ENCODE results near the gene TNXB.
"Not testable (repeated sequence)": the region's sequence is repeated elsewhere in the genome, so short reads cannot be mapped to it uniquely, and the experiment has no call there.

DNA sequence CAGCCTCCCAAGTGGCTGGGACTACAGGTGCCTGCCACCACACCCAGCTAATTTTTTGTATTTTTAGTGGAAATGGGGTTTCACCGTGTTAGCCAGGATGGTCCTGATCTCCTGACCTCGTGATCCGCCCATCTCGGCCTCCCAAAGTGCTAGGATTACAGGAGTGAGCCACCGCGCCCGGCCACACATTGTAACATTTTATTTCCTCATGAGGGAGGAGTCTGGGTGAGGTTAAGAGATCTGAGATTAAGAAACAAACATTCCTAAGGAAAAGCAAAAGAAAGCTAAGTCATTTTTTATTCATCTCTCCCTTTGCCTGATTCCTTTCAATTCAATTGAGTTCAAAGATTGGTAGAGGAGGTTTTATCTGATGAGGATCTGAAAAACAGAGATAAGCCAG is 35.1 kb upstream of the TNXB start:
- TF ChIP-seq POLR2A, POLR2AphosphoS5, TAF1 (IDR thresholded peaks at IDR 0.05; ENCODE audit: low read depth, low read length): not testable (repeated sequence)

All from GM12891 (cell line).